CD14-positive monocyte (primary cell): ENCODE measurements around the gene KSR1. TPM values are rescaled to one million over a fixed set of nuclear protein-coding genes. Genes with fewer than 3 reads are reported as not detected.

Source experiments
- DNase-seq, 3 donors: peaks; one replicate each; pipeline ENCODE4 v3.0.0-alpha.2; 2011 to 2022
- H2AFZ ChIP-seq: 2 replicates; pipeline ENCODE4 v1.6.0; 2012; ENCODE audit warnings: mild to moderate bottlenecking, low read depth, low read length, inconsistent platforms; ENCODE audit not compliant: insufficient read depth, poor library complexity, severe bottlenecking
- H3K27ac ChIP-seq, 2 donors: 1 replicate in 1 of 2; 2 replicates in 1 of 2; pipeline ENCODE4 v1.5.1; 2012 to 2013; ENCODE audit warnings: low read length in 2 of 2, control low read depth in 1 of 2, inconsistent platforms in 1 of 2, low read depth in 1 of 2, mild to moderate bottlenecking in 1 of 2
- H3K27me3 ChIP-seq, 2 donors: one replicate each; pipeline versions ENCODE4 v1.6.0 to v1.6.1; 2011 to 2013; ENCODE audit warnings: low read length in 2 of 2; ENCODE audit not compliant: control insufficient read depth in 2 of 2, insufficient read depth in 2 of 2
- H3K36me3 ChIP-seq, 2 donors: replicated peaks in 1 of 2; 1 replicate in 1 of 2; 2 replicates in 1 of 2; pipeline versions ENCODE4 v1.5.1 to v1.6.1; 2012 to 2013; ENCODE audit warnings: low read length in 2 of 2, control low read depth in 1 of 2, inconsistent platforms in 1 of 2, mild to moderate bottlenecking in 1 of 2; ENCODE audit not compliant: insufficient read depth in 2 of 2, control insufficient read depth in 1 of 2
- H3K4me1 ChIP-seq, 2 donors: 1 replicate in 1 of 2; 2 replicates in 1 of 2; pipeline versions ENCODE4 v1.5.1 to v1.6.1; 2012 to 2013; ENCODE audit warnings: low read length in 2 of 2, control low read depth in 1 of 2, inconsistent platforms in 1 of 2, mild to moderate bottlenecking in 1 of 2, moderate library complexity in 1 of 2; ENCODE audit not compliant: insufficient read depth in 2 of 2, control insufficient read depth in 1 of 2
- H3K4me2 ChIP-seq: replicated peaks from 2 replicates; pipeline ENCODE3; 2012; ENCODE audit warnings: low read length, moderate library complexity, mild to moderate bottlenecking; ENCODE audit not compliant: poor library complexity, severe bottlenecking; ENCODE audit errors: extremely low read depth
- H3K4me3 ChIP-seq, 3 experiments: fragments of 200-600 bp in 1 of 3; sonication (generic) in 1 of 3; replicated peaks in 1 of 3; 1 replicate in 2 of 3; 2 replicates in 1 of 3; pipeline ENCODE4 v1.5.1; 2011 to 2013; ENCODE audit warnings: low read length in 3 of 3, mild to moderate bottlenecking in 3 of 3, control low read depth in 2 of 3, low read depth in 2 of 3, inconsistent platforms in 1 of 3, moderate library complexity in 1 of 3
- H3K79me2 ChIP-seq: 2 replicates; pipeline ENCODE4 v1.6.0; 2012; ENCODE audit warnings: mild to moderate bottlenecking, control low read depth, inconsistent platforms, low read length, moderate library complexity; ENCODE audit not compliant: insufficient read depth
- H3K9ac ChIP-seq: 2 replicates; pipeline ENCODE4 v1.6.0; 2017; ENCODE audit warnings: low read length, mild to moderate bottlenecking; ENCODE audit not compliant: insufficient read depth, poor library complexity, severe bottlenecking
- H3K9me3 ChIP-seq, 2 donors: replicated peaks in 1 of 2; 1 replicate in 1 of 2; 2 replicates in 1 of 2; pipeline versions ENCODE4 v1.5.1 to v1.6.1; 2012 to 2013; ENCODE audit warnings: low read length in 2 of 2, control low read depth in 1 of 2; ENCODE audit not compliant: control insufficient read depth in 1 of 2, insufficient read depth in 1 of 2
- H4K20me1 ChIP-seq: 2 replicates; pipeline ENCODE4 v1.6.0; 2012; ENCODE audit warnings: mild to moderate bottlenecking, low read length, control low read depth, moderate library complexity; ENCODE audit not compliant: insufficient read depth
- H3K27ac Mint-ChIP-seq, 7 donors: one replicate each; pipeline ENCODE4 v1.8.0; 2020; ENCODE audit warnings: mild to moderate bottlenecking in 7 of 7, mixed read lengths in 7 of 7, moderate library complexity in 6 of 7, inconsistent platforms in 2 of 7
- H3K27me3 Mint-ChIP-seq, 3 donors: one replicate each; pipeline ENCODE4 v1.8.0; 2021 to 2022; ENCODE audit warnings: low read depth in 3 of 3, mild to moderate bottlenecking in 3 of 3, mixed read lengths in 3 of 3, moderate library complexity in 3 of 3, inconsistent platforms in 1 of 3
- H3K36me3 Mint-ChIP-seq, 2 donors: one replicate each; pipeline ENCODE4 v1.8.0; 2020; ENCODE audit warnings: mixed read lengths in 2 of 2, inconsistent platforms in 1 of 2, mild to moderate bottlenecking in 1 of 2
- H3K4me1 Mint-ChIP-seq: one replicate; pipeline ENCODE4 v1.8.0; 2020; ENCODE audit warnings: mild to moderate bottlenecking, mixed read lengths
- H3K4me3 Mint-ChIP-seq, 2 donors: one replicate each; pipeline ENCODE4 v1.8.0; 2020; ENCODE audit warnings: mild to moderate bottlenecking in 2 of 2, mixed read lengths in 2 of 2, moderate library complexity in 1 of 2
- H3K9me3 Mint-ChIP-seq, 7 donors: one replicate each; pipeline ENCODE4 v1.8.0; 2020 to 2022; ENCODE audit warnings: mixed read lengths in 7 of 7, mild to moderate bottlenecking in 6 of 7, moderate library complexity in 6 of 7, inconsistent platforms in 2 of 7
- CTCF ChIP-seq: fragments of 200-600 bp; IDR thresholded peaks from one replicate; pipeline ENCODE4 v1.8.0; 2022; ENCODE audit warnings: antibody characterized with exemption, mild to moderate bottlenecking
- WGBS: methylation state at CpG from one replicate; pipeline ENCODE4 v1.1.5; 2013; ENCODE audit warnings: missing lambda C conversion rate; ENCODE audit not compliant: insufficient coverage; 5-methylcytosine and 5-hydroxymethylcytosine counted together
- intact Hi-C, 2 donors: fragments of 100-400 bp; cut with micrococcal nuclease; formaldehyde crosslinking; loops; one replicate each; pipeline versions ENCODE4 v1.15.0 to v1.15.1; 2023
- polyA plus RNA-seq, 3 donors: library from polyadenylated mRNA; depleted of rRNA in 1 of 3; unstranded in 2 of 3; stranded (reverse) in 1 of 3; fragments of 300-500 nt in 2 of 3; fragments of >200 nt in 1 of 3; fragmentation: Illumina TruSeq in 2 of 3; gene quantifications; 1 replicate in 2 of 3; 2 replicates in 1 of 3; pipeline ENCODE4 v1.2.3, GENCODE V29; 2012 to 2021

The KSR1 gene
- polyA plus RNA-seq, 3 donors = 1.2 to 111 (median 4.2) TPM

- no peaks in the 10 kb centered on the region for H4K20me1 ChIP-seq
- 96% methylated on average over 5 of the region's 10 CpGs for WGBS
- no peak overlapping the region for H2AFZ ChIP-seq
- intact Hi-C loops = no loop called here
- peaks cover 86 to 99% of the 10 kb centered on the region in 2 donors for H3K36me3 Mint-ChIP-seq
- H3K27ac ChIP-seq = no peak overlapping the region
- DNase-seq = no peak
- no peak overlapping the region for H3K4me2 ChIP-seq
- H3K9ac ChIP-seq = no peak overlapping the region
- no peaks in the 10 kb centered on the region for H3K27me3 Mint-ChIP-seq
- no peaks in the 10 kb centered on the region for H3K79me2 ChIP-seq
- no peak overlapping the region for H3K4me3 ChIP-seq
- no peak overlapping the region for H3K4me3 Mint-ChIP-seq
- no peaks in the 10 kb centered on the region for H3K4me1 Mint-ChIP-seq
- H3K27me3 ChIP-seq = no peaks in the 10 kb centered on the region
- TF ChIP-seq CTCF = no peak
- H3K36me3 ChIP-seq = peaks cover 85 to 98% of the 10 kb centered on the region in 2 donors
- no peaks in the 10 kb centered on the region for H3K9me3 ChIP-seq
- peak overlapping the region in 2 of 7 donors; percentile 10 to 22 for H3K27ac Mint-ChIP-seq
- no peaks in the 10 kb centered on the region for H3K9me3 Mint-ChIP-seq
- H3K4me1 ChIP-seq = no peaks in the 10 kb centered on the region
Observed at GRCh38 chr17:27621942-27622559, 165.8 kb downstream of the KSR1 start.

- Histone ChIP-seq H3K9me3 (no peaks in the 10 kb centered on the region), H3K9ac (no peak overlapping the region), H4K20me1 (no peaks in the 10 kb centered on the region), H3K27me3 (no peaks in the 10 kb centered on the region), H3K4me1 (no peaks in the 10 kb centered on the region), H3K4me2 (no peak overlapping the region), H3K36me3 (peaks cover 76 to 94% of the 10 kb centered on the region in 2 donors), H3K27ac (no peak overlapping the region), H2AFZ (no peak overlapping the region), H3K4me3 (no peak overlapping the region), H3K79me2 (no peaks in the 10 kb centered on the region)
- WGBS = 82% methylated on average over 4 of the region's 4 CpGs
- no peak for DNase-seq
- H3K27ac Mint-ChIP-seq = no peak overlapping the region
- no peaks in the 10 kb centered on the region for H3K27me3 Mint-ChIP-seq
- TF ChIP-seq CTCF = no peak
- no peaks in the 10 kb centered on the region for H3K4me1 Mint-ChIP-seq
- peaks cover 81 to 94% of the 10 kb centered on the region in 2 donors for H3K36me3 Mint-ChIP-seq
- intact Hi-C loops = no loop called here
- H3K4me3 Mint-ChIP-seq = no peak overlapping the region
- H3K9me3 Mint-ChIP-seq = no peaks in the 10 kb centered on the region
Observed at GRCh38 chr17:27622986-27623385, 166.7 kb downstream of the KSR1 start.
